HepG2 (cell line): Measurements from ENCODE around the gene LRBA. TPM values are rescaled to one million over a fixed set of nuclear protein-coding genes. Genes with fewer than 3 reads are reported as not detected.

ENCODE experiments used
- ATAC-seq: fragments of 200-7000 bp; cut with Tn5 transposase; 3 replicates; pipeline ENCODE4 v1.9.1; 2020; ENCODE audit warnings: mild to moderate bottlenecking, moderate library complexity
- BruUV-seq: library from RNA; stranded (reverse); fragments of 400-500 nt; replicated peaks from 2 replicates; lab custom pipeline; 2021; lab: Mats Ljungman, UMichigan
- CTCF ChIA-PET: fragments of 300-600 bp; formaldehyde crosslinking; extraction: SDS; loops from one replicate; lab custom pipeline; 2021; ENCODE audit warnings: low total read pairs, inconsistent platforms, low intra/inter-chr PET ratio; lab: Yijun Ruan, JAX
- POLR2A ChIA-PET: fragments of 350-600 bp; sonication (Branson Sonifier 250); formaldehyde crosslinking; loops from one replicate; lab custom pipeline; 2020; ENCODE audit warnings: antibody characterized with exemption, inconsistent platforms; lab: Yijun Ruan, JAX
- DNase-seq: peaks from one replicate; pipeline ENCODE4 v3.0.0-alpha.2; 2015; ENCODE audit warnings: low spot score
- FAIRE-seq: peaks from 3 replicates; lab custom pipeline; 2011; peaks lifted over from hg19 to GRCh38; lab: Jason Lieb, UNC
- H2AFZ ChIP-seq: one replicate; pipeline ENCODE4 v1.6.1; 2011; ENCODE audit warnings: low read length, inconsistent platforms
- H3K27ac ChIP-seq: fragments of 300-600 bp; 3 replicates; pipeline ENCODE4 v1.8.0; 2011; ENCODE audit warnings: mixed run types, mild to moderate bottlenecking, mixed read lengths, low read length, inconsistent platforms; ENCODE audit not compliant: insufficient read depth; ENCODE audit errors: extremely low read length
- H3K27me3 ChIP-seq, 2 experiments: fragments of 200-600 bp in 1 of 2; 2 replicates in 1 of 2; 3 replicates in 1 of 2; pipeline versions ENCODE4 v1.6.0 to v1.8.0; 2011; ENCODE audit warnings: low read length in 2 of 2, mild to moderate bottlenecking in 2 of 2, moderate library complexity in 2 of 2, inconsistent platforms in 1 of 2; ENCODE audit not compliant: insufficient read depth in 2 of 2, control insufficient read depth in 1 of 2
- H3K36me3 ChIP-seq, 2 experiments: fragments of 200-600 bp in 1 of 2; replicated peaks in 1 of 2; 2 replicates in 1 of 2; 3 replicates in 1 of 2; pipeline versions ENCODE4 v1.5.1 to v1.8.0; 2011; ENCODE audit warnings: low read length in 2 of 2, inconsistent platforms in 1 of 2; ENCODE audit not compliant: insufficient read depth in 2 of 2, control insufficient read depth in 1 of 2
- H3K4me1 ChIP-seq: 2 replicates; pipeline ENCODE4 v1.5.1; 2012; ENCODE audit warnings: low read length, inconsistent platforms; ENCODE audit not compliant: insufficient read depth
- H3K4me2 ChIP-seq: 2 replicates; pipeline ENCODE4 v1.6.0; 2011; ENCODE audit warnings: low read depth, low read length, inconsistent platforms
- H3K4me3 ChIP-seq, 3 experiments: fragments of 200-600 bp in 1 of 3; sonication (generic), shearing (Covaris generic) in 1 of 3; replicated peaks in 1 of 3; 2 replicates each; pipeline ENCODE4 v1.5.1; 2011 to 2016; ENCODE audit warnings: low read length in 3 of 3, inconsistent platforms in 2 of 3, low read depth in 2 of 3, mild to moderate bottlenecking in 2 of 3, control low read depth in 1 of 3, mixed read lengths in 1 of 3; ENCODE audit not compliant: insufficient read depth in 1 of 3
- H3K79me2 ChIP-seq: one replicate; pipeline ENCODE4 v1.6.1; 2011; ENCODE audit warnings: low read length, inconsistent platforms; ENCODE audit not compliant: insufficient read depth
- H3K9ac ChIP-seq: 2 replicates; pipeline ENCODE4 v1.6.0; 2011; ENCODE audit warnings: mild to moderate bottlenecking, low read depth, low read length, inconsistent platforms; ENCODE audit not compliant: insufficient read depth
- H3K9me3 ChIP-seq: 2 replicates; pipeline ENCODE4 v1.5.1; 2012; ENCODE audit warnings: mild to moderate bottlenecking, low read length
- H4K20me1 ChIP-seq: 2 replicates; pipeline ENCODE4 v1.6.0; 2011; ENCODE audit warnings: inconsistent platforms, mild to moderate bottlenecking, low read length, moderate library complexity; ENCODE audit not compliant: insufficient read depth
- ELF1 ChIP-seq: sonication (generic); formaldehyde crosslinking; IDR thresholded peaks from 2 replicates; pipeline ENCODE4 v1.4.0; 2020; ENCODE audit warnings: missing genetic modification reagents
- HCFC1 ChIP-seq: fragments of 150-350 bp; IDR thresholded peaks from 2 replicates; pipeline ENCODE4 v1.6.1; 2014; ENCODE audit warnings: low read depth, low read length
- HINFP ChIP-seq: sonication (generic); formaldehyde crosslinking; IDR thresholded peaks from 2 replicates; pipeline ENCODE4 v1.4.0; 2020; ENCODE audit warnings: low read depth, mild to moderate bottlenecking, missing genetic modification reagents
- PAXIP1 ChIP-seq: sonication (generic); formaldehyde crosslinking; conservative IDR thresholded peaks from 2 replicates; pipeline ENCODE4 v1.4.0; 2020; ENCODE audit warnings: mild to moderate bottlenecking, missing genetic modification reagents, moderate library complexity
- PCBP1 ChIP-seq: fragments of 200-400 bp; formaldehyde crosslinking; IDR thresholded peaks from 2 replicates; pipeline ENCODE4 v1.6.1; 2017; ENCODE audit warnings: mild to moderate bottlenecking, low read depth, low read length, borderline replicate concordance
- RAD51 ChIP-seq: fragments of 450-650 bp; IDR thresholded peaks from 2 replicates; pipeline ENCODE4 v1.6.1; 2016; ENCODE audit warnings: borderline replicate concordance
- RELA ChIP-seq: sonication (generic); formaldehyde crosslinking; IDR thresholded peaks from 2 replicates; pipeline ENCODE4 v1.4.0; 2020; ENCODE audit warnings: missing genetic modification reagents
- SNAPC2 ChIP-seq: sonication (generic); formaldehyde crosslinking; IDR thresholded peaks from 2 replicates; pipeline ENCODE4 v1.8.1; 2022; ENCODE audit warnings: mild to moderate bottlenecking, missing genetic modification reagents
- ZKSCAN5 ChIP-seq: sonication (generic); formaldehyde crosslinking; IDR thresholded peaks from 2 replicates; pipeline ENCODE4 v1.5.1; 2020; ENCODE audit warnings: mild to moderate bottlenecking, missing genetic modification reagents
- ZNF12 ChIP-seq: sonication (generic); formaldehyde crosslinking; IDR thresholded peaks from 2 replicates; pipeline ENCODE4 v1.5.0; 2020; ENCODE audit warnings: missing genetic modification reagents
- ZNF234 ChIP-seq: sonication (generic); formaldehyde crosslinking; conservative IDR thresholded peaks from 2 replicates; pipeline ENCODE4 v1.5.1; 2020; ENCODE audit warnings: mild to moderate bottlenecking, missing genetic modification reagents
- ZNF660 ChIP-seq: sonication (generic); formaldehyde crosslinking; IDR thresholded peaks from 2 replicates; pipeline ENCODE4 v1.5.1; 2020; ENCODE audit warnings: mild to moderate bottlenecking, low read depth, missing genetic modification reagents, borderline replicate concordance
- ZNF773 ChIP-seq: sonication (generic); formaldehyde crosslinking; IDR thresholded peaks from 2 replicates; pipeline ENCODE4 v1.4.0; 2020; ENCODE audit warnings: missing genetic modification reagents, borderline replicate concordance
- WGBS: methylation state at CpG from one replicate; pipeline ENCODE4 v1.1.6; 2017; ENCODE audit warnings: low lambda C conversion rate; 5-methylcytosine and 5-hydroxymethylcytosine counted together
- in situ Hi-C: cut with HindIII; loops from 2 replicates; pipeline ENCODE4 v1.10.0; 2017; ENCODE audit warnings: low pct_unique_long_range_greater_than_20kb; ENCODE audit not compliant: extremely low pct_ligation_motif_present
- intact Hi-C: fragments of 100-400 bp; cut with micrococcal nuclease; formaldehyde crosslinking; loops from one replicate; pipeline ENCODE4 v1.10.0; 2022; ENCODE audit not compliant: unreplicated experiment
- polyA plus RNA-seq, 8 experiments: library from polyadenylated mRNA; depleted of rRNA in 3 of 8; stranded (reverse) in 7 of 8; unstranded in 1 of 8; fragments of >200 nt; fragmentation: Illumina TruSeq in 4 of 8; extraction: Trizol in 4 of 8; gene quantifications; 2 replicates each; pipeline versions ENCODE4 v1.2.1 to v1.2.3, GENCODE V29; 2011 to 2016; ENCODE audit warnings: low read depth in 4 of 8, missing spikeins in 1 of 8, mixed read lengths in 1 of 8; ENCODE audit not compliant: insufficient read depth in 1 of 8
- total RNA-seq, 5 experiments: library from RNA; depleted of rRNA; stranded (reverse); fragments of >200 nt; fragmentation: Illumina TruSeq; extraction: Trizol; gene quantifications; 2 replicates each; pipeline ENCODE4 v1.2.3, GENCODE V29; 2016; ENCODE audit warnings: low read depth in 1 of 5
- TF ChIP-seq, protein P1 (sequence below): sonication (generic); formaldehyde crosslinking; IDR thresholded peaks from 2 replicates; pipeline ENCODE4 v1.4.0; 2020; ENCODE audit warnings: mild to moderate bottlenecking, missing genetic modification reagents
- TF ChIP-seq, protein P2 (sequence below): sonication (generic); formaldehyde crosslinking; IDR thresholded peaks from 2 replicates; pipeline ENCODE4 v1.4.0; 2020; ENCODE audit warnings: mild to moderate bottlenecking, low read depth, missing genetic modification reagents
- TF ChIP-seq, protein P3 (sequence below): sonication (generic); formaldehyde crosslinking; IDR thresholded peaks from 2 replicates; pipeline ENCODE4 v1.5.0; 2020; ENCODE audit warnings: missing genetic modification reagents

Gene LRBA
- total and polyA plus RNA-seq, 2 of the 13 experiments (the other 11 are each of a cell fraction or from before 2014, with no cell fraction given): 21.0 to 37.2 TPM

DNA sequence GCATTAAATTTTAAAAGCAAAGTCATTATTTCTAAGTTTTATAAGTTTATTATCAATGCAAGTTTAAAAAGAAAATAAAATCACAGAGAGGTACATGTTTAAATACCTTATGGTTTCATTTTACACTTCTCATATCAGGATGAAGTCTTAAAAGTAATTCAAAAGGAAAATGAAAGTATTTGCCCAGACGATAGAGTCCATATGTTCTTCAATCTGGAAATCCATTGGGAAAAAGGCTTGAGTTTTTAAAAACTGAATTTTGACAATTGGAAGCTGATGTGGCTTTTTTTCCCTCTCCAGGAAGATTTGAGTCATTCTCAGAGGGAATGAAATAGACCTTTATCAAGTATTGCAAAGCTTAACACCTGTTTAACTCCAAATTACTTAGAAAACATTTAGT, 396.0 kb downstream of the LRBA start:
- H3K79me2 ChIP-seq: no peaks in the 10 kb centered on the region
- H3K4me1 ChIP-seq: no peaks in the 10 kb centered on the region
- H3K9ac ChIP-seq: no peak overlapping the region
- H3K4me2 ChIP-seq: no peak overlapping the region
- no peak for FAIRE-seq
- no peaks in the 10 kb centered on the region for H3K9me3 ChIP-seq
- no peak for ATAC-seq
- CTCF ChIA-PET: no interaction called here
- BruUV-seq: no TSS peak
- POLR2A ChIA-PET: no interaction called here
- H4K20me1 ChIP-seq: no peaks in the 10 kb centered on the region
- in situ Hi-C loops: no loop called here
- H3K4me3 ChIP-seq: no peak overlapping the region
- WGBS: 100% methylated on average over 1 of the region's 1 CpG
- intact Hi-C loops: no loop called here
- no peak overlapping the region for H3K27ac ChIP-seq
- no peak overlapping the region for H2AFZ ChIP-seq
- no peaks in the 10 kb centered on the region for H3K27me3 ChIP-seq
- DNase-seq: no peak
- no peaks in the 10 kb centered on the region for H3K36me3 ChIP-seq
- TF ChIP-seq PAXIP1 (CRISPR knock-in tag) (no peak), RAD51 (no peak), ZNF660 (CRISPR knock-in tag) (no peak), RELA (no peak), HCFC1 (no peak), ZNF234 (CRISPR knock-in tag) (no peak), PCBP1 (no peak), SNAPC2 (CRISPR knock-in tag) (no peak), ZNF773 (CRISPR knock-in tag) (no peak), ZNF12 (CRISPR knock-in tag) (no peak), HINFP (CRISPR knock-in tag) (no peak), ELF1 (CRISPR knock-in tag) (no peak), ZKSCAN5 (CRISPR knock-in tag) (no peak)
- TF ChIP-seq, protein P1, sequence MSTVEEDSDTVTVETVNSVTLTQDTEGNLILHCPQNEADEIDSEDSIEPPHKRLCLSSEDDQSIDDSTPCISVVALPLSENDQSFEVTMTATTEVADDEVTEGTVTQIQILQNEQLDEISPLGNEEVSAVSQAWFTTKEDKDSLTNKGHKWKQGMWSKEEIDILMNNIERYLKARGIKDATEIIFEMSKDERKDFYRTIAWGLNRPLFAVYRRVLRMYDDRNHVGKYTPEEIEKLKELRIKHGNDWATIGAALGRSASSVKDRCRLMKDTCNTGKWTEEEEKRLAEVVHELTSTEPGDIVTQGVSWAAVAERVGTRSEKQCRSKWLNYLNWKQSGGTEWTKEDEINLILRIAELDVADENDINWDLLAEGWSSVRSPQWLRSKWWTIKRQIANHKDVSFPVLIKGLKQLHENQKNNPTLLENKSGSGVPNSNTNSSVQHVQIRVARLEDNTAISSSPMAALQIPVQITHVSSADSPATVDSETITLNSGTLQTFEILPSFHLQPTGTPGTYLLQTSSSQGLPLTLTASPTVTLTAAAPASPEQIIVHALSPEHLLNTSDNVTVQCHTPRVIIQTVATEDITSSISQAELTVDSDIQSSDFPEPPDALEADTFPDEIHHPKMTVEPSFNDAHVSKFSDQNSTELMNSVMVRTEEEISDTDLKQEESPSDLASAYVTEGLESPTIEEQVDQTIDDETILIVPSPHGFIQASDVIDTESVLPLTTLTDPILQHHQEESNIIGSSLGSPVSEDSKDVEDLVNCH: no peak
- TF ChIP-seq, protein P2, sequence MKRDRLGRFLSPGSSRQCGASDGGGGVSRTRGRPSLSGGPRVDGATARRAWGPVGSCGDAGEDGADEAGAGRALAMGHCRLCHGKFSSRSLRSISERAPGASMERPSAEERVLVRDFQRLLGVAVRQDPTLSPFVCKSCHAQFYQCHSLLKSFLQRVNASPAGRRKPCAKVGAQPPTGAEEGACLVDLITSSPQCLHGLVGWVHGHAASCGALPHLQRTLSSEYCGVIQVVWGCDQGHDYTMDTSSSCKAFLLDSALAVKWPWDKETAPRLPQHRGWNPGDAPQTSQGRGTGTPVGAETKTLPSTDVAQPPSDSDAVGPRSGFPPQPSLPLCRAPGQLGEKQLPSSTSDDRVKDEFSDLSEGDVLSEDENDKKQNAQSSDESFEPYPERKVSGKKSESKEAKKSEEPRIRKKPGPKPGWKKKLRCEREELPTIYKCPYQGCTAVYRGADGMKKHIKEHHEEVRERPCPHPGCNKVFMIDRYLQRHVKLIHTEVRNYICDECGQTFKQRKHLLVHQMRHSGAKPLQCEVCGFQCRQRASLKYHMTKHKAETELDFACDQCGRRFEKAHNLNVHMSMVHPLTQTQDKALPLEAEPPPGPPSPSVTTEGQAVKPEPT: no peak
- TF ChIP-seq, protein P3, sequence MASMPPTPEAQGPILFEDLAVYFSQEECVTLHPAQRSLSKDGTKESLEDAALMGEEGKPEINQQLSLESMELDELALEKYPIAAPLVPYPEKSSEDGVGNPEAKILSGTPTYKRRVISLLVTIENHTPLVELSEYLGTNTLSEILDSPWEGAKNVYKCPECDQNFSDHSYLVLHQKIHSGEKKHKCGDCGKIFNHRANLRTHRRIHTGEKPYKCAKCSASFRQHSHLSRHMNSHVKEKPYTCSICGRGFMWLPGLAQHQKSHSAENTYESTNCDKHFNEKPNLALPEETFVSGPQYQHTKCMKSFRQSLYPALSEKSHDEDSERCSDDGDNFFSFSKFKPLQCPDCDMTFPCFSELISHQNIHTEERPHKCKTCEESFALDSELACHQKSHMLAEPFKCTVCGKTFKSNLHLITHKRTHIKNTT: no peak
